ENCODE results near the gene CSNK1E.

CSNK1E gene

GRCh38 chr22:38272373-38273134 lies 44.7 kb downstream of the CSNK1E start, which contains the start of gene TMEM184B:
Gene TMEM184B (minus strand): TSS chr22:38273010. CDS start chr22:38247961, 25,049 bp downstream.
- Histone ChIP-seq H3K36me3 (ENCODE audit: low read length) (no peaks in the 10 kb centered on the region), H3K9me2 (replicated peaks; ENCODE audit: insufficient read depth, low read length) (no peaks in the 10 kb centered on the region), H3K9me3 (ENCODE audit: insufficient read depth, low read length) (no peaks in the 10 kb centered on the region), H3F3A (ENCODE audit: insufficient read depth) (no peaks in the 10 kb centered on the region), H3K4me2 (ENCODE audit: low read depth, low read length, poor library complexity, severe bottlenecking) (peak within 1 kb of the TSS; percentile 87), H3K27me3 (ENCODE audit: low read length) (no peaks in the 10 kb centered on the region), H2AFZ (ENCODE audit: low read depth, low read length, severe bottlenecking) (peak within 1 kb of the TSS; percentile 100), H3K9ac (ENCODE audit: low read length) (peak within 1 kb of the TSS; percentile 86), H3K4me3 (ENCODE audit: insufficient read depth, low read length, poor library complexity, severe bottlenecking) (peak within 1 kb of the TSS; percentile 60), H3K27ac (ENCODE audit: low read depth, low read length) (no peak within 1 kb of the TSS), H3K79me2 (ENCODE audit: insufficient read depth, low read length) (no peaks in the 10 kb centered on the region), H4K20me1 (ENCODE audit: low read depth, low read length) (no peaks in the 10 kb centered on the region)
- TF ChIP-seq EZH2phosphoT487 (conservative IDR thresholded peaks at IDR 0.05; ENCODE audit: low read length) (no peak), CTCF (IDR thresholded peaks at IDR 0.05; ENCODE audit: insufficient read depth, low read length, poor library complexity, severe bottlenecking) (no peak)

GRCh38 chr22:38271927-38272372 lies 45.3 kb downstream of the CSNK1E start:
- no peak overlapping the region for H3K27ac ChIP-seq (ENCODE audit: low read depth, low read length)
- no peaks in the 10 kb centered on the region for H3K36me3 ChIP-seq (ENCODE audit: low read length)
- no peaks in the 10 kb centered on the region for H3K27me3 ChIP-seq (ENCODE audit: low read length)
- TF ChIP-seq CTCF (IDR thresholded peaks at IDR 0.05; ENCODE audit: insufficient read depth, low read length, poor library complexity, severe bottlenecking) (no peak), EZH2phosphoT487 (conservative IDR thresholded peaks at IDR 0.05; ENCODE audit: low read length) (no peak)
- no peaks in the 10 kb centered on the region for H3K79me2 ChIP-seq (ENCODE audit: insufficient read depth, low read length)
- peak overlapping the region; percentile 60 for H3K4me3 ChIP-seq (ENCODE audit: insufficient read depth, low read length, poor library complexity, severe bottlenecking)
- H3K9me3 ChIP-seq (ENCODE audit: insufficient read depth, low read length): no peaks in the 10 kb centered on the region
- no peaks in the 10 kb centered on the region for H4K20me1 ChIP-seq (ENCODE audit: low read depth, low read length)
- H3K9ac ChIP-seq (ENCODE audit: low read length): peak overlapping the region; percentile 86
- no peaks in the 10 kb centered on the region for H3K9me2 ChIP-seq (replicated peaks; ENCODE audit: insufficient read depth, low read length)
- peak overlapping the region; percentile 87 for H3K4me2 ChIP-seq (ENCODE audit: low read depth, low read length, poor library complexity, severe bottlenecking)
- H2AFZ ChIP-seq (ENCODE audit: low read depth, low read length, severe bottlenecking): no peak overlapping the region
- H3F3A ChIP-seq (ENCODE audit: insufficient read depth): no peaks in the 10 kb centered on the region

GRCh38 chr22:38271101-38271500 lies 46.1 kb downstream of the CSNK1E start:
- no peaks in the 10 kb centered on the region for H3K9me2 ChIP-seq (replicated peaks; ENCODE audit: insufficient read depth, low read length)
- H3K9ac ChIP-seq (ENCODE audit: low read length): no peak overlapping the region
- H3K27ac ChIP-seq (ENCODE audit: low read depth, low read length): no peak overlapping the region
- H3K27me3 ChIP-seq (ENCODE audit: low read length): no peaks in the 10 kb centered on the region
- TF ChIP-seq EZH2phosphoT487 (conservative IDR thresholded peaks at IDR 0.05; ENCODE audit: low read length) (no peak), CTCF (IDR thresholded peaks at IDR 0.05; ENCODE audit: insufficient read depth, low read length, poor library complexity, severe bottlenecking) (no peak)
- no peak overlapping the region for H3K4me3 ChIP-seq (ENCODE audit: insufficient read depth, low read length, poor library complexity, severe bottlenecking)
- H2AFZ ChIP-seq (ENCODE audit: low read depth, low read length, severe bottlenecking): no peak overlapping the region
- no peaks in the 10 kb centered on the region for H4K20me1 ChIP-seq (ENCODE audit: low read depth, low read length)
- H3K79me2 ChIP-seq (ENCODE audit: insufficient read depth, low read length): no peaks in the 10 kb centered on the region
- H3F3A ChIP-seq (ENCODE audit: insufficient read depth): no peaks in the 10 kb centered on the region
- no peaks in the 10 kb centered on the region for H3K9me3 ChIP-seq (ENCODE audit: insufficient read depth, low read length)
- H3K4me2 ChIP-seq (ENCODE audit: low read depth, low read length, poor library complexity, severe bottlenecking): no peak overlapping the region
- H3K36me3 ChIP-seq (ENCODE audit: low read length): no peaks in the 10 kb centered on the region
